GM21423 (cell line): ENCODE results near the gene KRT37.

ENCODE experiments used
- ATAC-seq: cut with Tn5 transposase; IDR thresholded peaks from one replicate; pipeline ENCODE4 v1.9.1; 2021; ENCODE audit warnings: mild to moderate bottlenecking, moderate library complexity; ENCODE audit not compliant: unreplicated experiment

The KRT37 gene

DNA sequence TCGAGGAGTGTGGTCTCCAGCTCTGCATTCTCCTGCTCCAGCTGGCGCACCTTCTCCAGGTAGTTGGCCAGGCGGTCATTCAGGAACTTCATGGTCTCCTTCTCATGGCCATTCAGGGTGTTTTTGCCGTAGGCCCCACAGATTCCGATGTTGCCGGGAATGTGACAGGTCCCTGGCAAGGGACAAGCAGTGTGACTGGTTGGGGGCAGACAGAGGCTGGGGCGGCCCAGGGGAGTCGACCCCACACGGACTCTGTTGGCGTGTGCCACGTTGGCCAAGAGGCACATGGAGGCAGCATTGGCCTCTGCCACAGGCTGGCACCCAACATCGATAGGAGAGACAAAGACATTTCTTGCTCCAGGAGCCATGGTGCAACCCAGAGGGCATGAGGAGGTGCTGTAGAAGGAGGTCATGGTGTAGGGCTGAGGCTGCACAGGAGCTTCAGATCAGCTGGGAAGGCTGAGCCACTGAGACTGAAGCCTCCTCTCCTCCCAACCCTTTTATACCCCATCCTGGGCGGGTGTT, at the start of gene KRT37:
Gene KRT37, minus strand, starts transcription at position 475 of the 525 bp plus-strand sequence. Its CDS starts 62 bp downstream, at position 413.
- no peak for ATAC-seq

DNA sequence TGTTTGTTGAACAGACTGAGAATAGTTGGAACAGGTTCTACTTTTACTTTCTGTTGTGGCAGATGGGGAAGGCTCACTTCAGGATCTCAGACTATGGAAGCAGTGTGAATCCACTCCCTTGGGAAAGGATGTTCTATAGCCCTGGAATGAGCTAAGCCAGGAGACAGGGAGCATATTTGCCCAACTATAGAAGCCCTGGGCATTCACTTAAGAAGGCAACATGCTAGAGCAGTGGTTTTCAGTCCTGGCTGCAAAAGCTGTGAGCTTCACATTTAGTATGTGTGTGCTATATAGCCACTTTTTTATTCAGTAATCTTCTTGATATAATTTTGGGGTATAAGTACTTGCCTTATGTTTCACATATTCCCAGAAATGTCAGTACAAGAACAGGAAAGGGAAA, 44.0 kb upstream of the KRT37 start:
- ATAC-seq, result no peak

DNA sequence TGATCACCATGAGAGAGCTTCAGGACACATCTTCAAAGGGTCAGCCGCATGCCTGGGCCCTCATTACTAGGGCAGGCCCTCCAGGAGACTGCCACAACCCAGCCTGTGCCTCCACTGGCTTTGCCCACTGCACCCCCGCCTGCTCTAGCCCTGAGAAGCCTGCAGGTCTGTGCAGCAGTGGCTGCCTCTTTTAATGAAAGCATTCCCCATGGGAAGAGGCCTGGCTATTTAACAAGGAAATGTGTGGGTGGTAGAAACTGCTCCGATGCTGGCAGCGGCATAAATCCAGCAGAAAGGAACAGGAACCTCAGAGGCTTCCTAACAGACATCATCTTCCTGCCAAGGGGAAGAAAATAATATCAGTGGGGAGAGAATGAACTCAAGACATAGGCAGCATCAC, 43.2 kb upstream of the KRT37 start:
- ATAC-seq, result no peak

GRCh38 chr17:41466988-41467387, 42.6 kb upstream of the KRT37 start, which contains the start of gene KRT32:
TSS of gene KRT32 (minus strand) at chr17:41467386. CDS start at chr17:41467325, 61 bp downstream.
- ATAC-seq, result no peak

DNA sequence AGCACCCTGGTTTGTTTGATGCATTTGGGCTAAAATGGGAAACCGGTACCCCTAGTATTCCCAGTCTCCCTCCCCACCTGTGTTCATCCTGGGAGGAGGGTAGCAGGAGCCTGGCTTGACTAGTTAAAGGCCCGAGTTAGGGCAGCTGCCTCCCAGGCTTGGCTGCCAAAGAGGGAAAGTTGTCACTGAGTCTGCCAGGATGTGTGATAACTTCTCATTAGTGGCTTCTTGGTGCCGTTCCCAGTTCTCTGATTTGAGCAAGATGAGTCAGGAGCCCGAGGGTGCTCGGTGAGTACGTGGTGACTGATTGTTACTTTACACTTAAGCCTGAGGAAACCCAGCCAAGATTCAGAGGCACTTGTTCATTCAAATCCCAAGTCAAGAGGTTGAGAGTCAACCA, 40.3 kb upstream of the KRT37 start:
- no peak for ATAC-seq

DNA sequence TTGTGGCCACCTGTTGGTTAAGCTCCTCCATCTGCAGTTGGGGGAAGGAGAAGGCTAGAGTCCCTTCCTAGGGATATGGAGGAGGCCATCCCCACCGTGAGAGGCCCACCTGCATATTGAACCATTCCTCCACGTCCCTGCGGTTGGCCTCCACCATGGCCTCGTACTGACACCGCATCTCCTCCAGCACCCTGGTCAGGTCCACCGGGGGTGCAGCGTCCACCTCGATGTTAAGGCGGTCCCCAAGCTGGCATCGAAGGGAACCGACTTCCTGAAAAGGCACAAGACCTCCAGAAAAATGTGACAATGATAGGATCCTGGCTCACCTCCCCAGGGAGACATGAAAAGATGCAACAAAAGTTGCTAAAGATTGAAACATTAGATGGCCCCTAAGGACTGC, 39.8 kb upstream of the KRT37 start:
- ATAC-seq, result no peak

- ATAC-seq, result no peak
Measured at GRCh38 chr17:41463746-41464145, 39.4 kb upstream of the KRT37 start.

GRCh38 chr17:41462705-41463104, 38.3 kb upstream of the KRT37 start:
- no peak for ATAC-seq

- ATAC-seq, result no peak
Measured at GRCh38 chr17:41457676-41458075, 33.3 kb upstream of the KRT37 start.

DNA sequence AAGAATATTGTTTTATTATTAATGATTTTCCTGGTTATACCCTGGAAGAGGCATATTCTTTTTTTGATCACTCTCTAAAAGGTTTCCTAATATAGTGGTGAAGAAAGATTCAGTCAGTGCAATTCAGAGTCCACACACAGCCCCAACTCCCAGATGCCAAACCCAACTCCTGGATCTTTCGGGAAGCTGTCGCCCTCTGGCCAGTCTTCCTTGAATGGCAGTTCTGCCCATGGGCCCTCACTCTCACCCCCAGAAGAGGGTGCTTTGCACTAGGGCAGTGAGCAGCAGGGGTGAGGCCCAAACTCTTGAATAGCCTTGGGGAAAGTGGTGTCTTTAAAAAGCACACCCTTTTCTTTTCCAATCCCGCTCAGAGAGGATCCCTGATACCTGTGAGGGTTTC, 31.8 kb upstream of the KRT37 start:
- ATAC-seq, result no peak

GRCh38 chr17:41455236-41455635, 30.9 kb upstream of the KRT37 start:
- no peak for ATAC-seq

- no peak for ATAC-seq
Measured at GRCh38 chr17:41453066-41453465, 28.7 kb upstream of the KRT37 start.

DNA sequence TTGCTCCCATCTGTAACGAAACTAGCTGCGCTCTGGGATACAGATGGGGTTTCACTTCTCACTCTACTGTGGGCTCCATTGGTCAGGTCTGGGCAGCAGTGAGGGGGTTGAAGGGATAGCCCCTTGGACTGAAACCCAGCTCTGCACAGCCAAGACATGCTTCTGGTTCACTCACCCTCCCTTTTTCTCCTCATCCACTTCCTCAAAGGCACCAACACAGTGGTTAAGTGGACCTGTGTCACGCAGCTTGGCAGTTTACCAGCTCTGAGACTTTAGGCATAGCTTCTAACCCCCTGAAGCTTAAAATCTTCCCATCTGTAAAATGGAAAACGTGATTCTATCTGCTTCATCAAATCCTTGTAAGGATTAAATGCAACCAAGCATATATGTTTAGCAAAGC, 27.9 kb upstream of the KRT37 start:
- ATAC-seq, result no peak

DNA sequence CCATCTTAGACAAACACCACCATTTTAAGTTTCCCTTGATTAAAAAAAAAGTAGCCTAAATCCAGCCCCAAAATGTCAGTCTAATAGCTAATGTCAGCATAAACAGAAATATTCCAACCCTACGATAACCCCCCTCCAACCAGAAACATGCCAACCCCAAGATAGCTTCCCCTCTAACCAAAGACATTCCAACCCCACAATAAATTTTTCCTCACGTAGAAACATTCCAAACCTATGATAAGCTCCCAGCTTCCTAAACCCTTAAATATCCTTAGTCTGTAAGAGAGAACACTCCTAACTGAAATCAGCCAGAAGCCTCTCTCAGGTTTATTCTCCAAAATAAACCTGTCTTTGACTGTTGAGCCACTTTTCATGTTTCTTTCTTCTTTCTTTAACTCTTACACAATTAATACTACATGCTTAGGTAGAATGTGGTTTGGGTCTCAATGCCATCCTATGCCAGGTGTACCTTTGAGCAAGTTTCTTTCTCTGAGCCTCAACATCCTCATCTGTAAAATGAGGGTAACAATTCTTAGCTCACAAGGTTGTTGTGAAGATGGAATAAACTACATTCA, 26.9 kb upstream of the KRT37 start:
- no peak for ATAC-seq

GRCh38 chr17:41449008-41449407, 24.6 kb upstream of the KRT37 start:
- no peak for ATAC-seq

DNA sequence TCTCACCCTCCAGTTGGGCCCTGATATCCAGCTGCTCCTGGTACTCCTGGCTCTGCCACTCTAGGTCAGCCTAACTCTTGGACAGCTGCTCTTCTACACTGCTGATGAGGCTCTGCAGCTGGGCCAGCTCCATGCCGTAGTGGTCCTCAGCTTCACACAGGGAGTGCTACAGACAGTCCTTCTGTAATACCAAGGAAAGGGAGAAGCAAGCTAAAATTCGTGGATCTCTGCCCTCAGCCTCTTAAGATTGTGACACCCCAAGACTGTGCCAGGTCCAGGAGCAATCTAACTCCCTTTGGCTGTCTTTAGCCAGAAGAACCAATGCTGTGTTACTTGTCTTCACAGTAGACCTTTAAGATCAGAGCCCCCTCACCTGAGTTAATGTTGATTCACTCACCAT, 24.1 kb upstream of the KRT37 start:
- ATAC-seq, result no peak

GRCh38 chr17:41446806-41447205, 22.4 kb upstream of the KRT37 start:
- no peak for ATAC-seq

DNA sequence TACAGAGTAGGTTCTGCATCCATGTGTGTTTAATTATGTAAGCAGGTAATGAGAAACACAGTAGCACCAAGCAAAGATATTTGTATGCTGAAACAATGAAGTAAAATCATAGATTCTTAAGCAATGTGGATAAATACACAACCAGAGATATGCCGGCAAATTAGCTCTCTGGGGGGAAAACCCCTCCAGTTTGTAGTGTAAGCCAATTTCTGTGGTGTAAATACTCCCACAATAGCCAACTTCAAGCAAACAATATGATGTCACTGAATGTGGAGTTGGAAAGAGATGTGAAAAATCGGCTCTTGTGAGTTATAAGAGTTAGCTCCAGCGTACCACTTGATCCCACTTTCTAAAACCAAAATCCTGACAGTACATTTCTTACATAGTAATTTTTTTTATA, 20.3 kb upstream of the KRT37 start:
- no peak for ATAC-seq

DNA sequence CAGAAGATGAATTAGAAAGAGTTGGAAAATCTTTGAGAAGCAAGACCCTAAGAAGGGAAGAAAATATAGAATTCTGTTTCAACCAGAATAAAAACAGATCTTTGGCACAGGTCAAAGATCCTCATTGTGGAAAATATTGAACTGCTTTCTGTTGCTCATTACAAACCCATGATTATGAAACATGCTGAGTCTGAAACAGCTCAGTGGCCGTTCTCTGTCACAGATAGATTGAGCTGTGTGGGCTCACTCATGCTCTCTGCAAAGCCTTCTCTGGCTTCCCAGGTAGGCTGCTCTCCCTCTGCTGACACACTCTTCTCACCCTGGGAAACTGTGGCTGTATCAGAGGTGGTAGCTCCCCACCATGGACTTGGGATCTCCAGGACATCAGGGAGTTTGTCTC, 19.8 kb upstream of the KRT37 start:
- ATAC-seq, result no peak

- ATAC-seq, result no peak
Measured at GRCh38 chr17:41442739-41443138, 18.4 kb upstream of the KRT37 start.

DNA sequence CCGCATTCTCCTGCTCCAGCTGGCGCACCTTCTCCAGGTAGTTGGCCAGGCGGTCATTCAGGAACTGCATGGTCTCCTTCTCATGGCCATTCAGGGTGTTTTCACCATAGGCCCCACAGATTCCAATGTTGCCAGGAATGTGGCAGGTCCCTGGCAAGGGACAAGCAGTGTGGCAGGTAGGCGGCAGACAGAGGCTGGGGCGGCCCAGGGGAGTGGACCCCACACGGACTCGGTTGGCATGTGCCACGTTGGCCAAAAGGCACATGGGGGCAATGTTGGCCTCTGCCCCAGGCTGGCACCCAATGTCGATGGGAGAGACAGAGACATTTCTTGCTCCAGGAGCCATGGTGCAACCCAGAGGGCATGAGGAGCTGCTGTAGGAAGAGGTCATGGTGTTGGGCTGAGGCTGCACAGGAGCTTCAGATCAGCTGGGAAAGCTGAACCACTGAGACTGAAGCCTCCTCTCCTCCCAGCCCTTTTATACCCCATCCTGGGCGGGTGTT, 16.2 kb upstream of the KRT37 start, which contains the start of gene KRT38:
Gene KRT38, minus strand, starts transcription at position 453 of the 503 bp plus-strand sequence. Its CDS starts 62 bp downstream, at position 391.
- no peak for ATAC-seq

DNA sequence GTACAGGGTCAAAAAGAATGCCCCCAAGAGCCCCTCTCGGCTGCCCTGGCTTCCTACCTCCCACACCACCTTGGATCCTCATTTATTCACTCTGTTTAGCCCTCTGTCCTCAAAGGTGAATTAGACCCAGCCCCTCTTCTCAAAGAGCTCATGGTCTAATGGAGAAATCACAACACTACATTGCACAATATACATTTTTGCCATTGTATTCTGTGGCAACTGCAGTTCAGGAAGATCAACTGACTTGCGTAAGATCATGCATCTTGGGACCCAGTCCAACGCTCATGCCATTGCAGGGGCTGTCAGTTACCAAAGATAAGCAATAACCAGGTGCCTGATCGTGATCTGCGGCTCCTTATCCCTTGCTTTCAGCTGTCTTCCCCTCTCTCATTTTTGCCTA, 15.0 kb upstream of the KRT37 start:
- ATAC-seq, result no peak

GRCh38 chr17:41437769-41438168, 13.4 kb upstream of the KRT37 start:
- ATAC-seq, result no peak
